BJ (cell line): ENCODE data around the gene ONECUT3. TPM values are rescaled to one million over a fixed set of nuclear protein-coding genes. Genes with fewer than 3 reads are reported as not detected.

Experiments
- CTCF ChIA-PET: fragments of 350-600 bp; formaldehyde crosslinking; extraction: SDS; loops from one replicate; lab custom pipeline; 2021; ENCODE audit warnings: antibody characterized with exemption, inconsistent platforms; lab: Yijun Ruan, JAX
- POLR2A ChIA-PET: fragments of 300-600 bp; sonication (Branson Sonifier 250); formaldehyde crosslinking; extraction: SDS; loops from one replicate; lab custom pipeline; 2021; ENCODE audit warnings: antibody characterized with exemption; lab: Charles Lee
- DNase-seq: peaks from one replicate; pipeline ENCODE4 v3.0.0-alpha.2; 2011; ENCODE audit warnings: low read depth
- H3K27me3 ChIP-seq: 2 replicates; pipeline ENCODE4 v1.6.0; 2011; ENCODE audit warnings: low read length; ENCODE audit not compliant: control insufficient read depth, insufficient read depth
- H3K36me3 ChIP-seq: 2 replicates; pipeline ENCODE4 v1.5.1; 2011; ENCODE audit warnings: low read length; ENCODE audit not compliant: control insufficient read depth, insufficient read depth
- H3K4me3 ChIP-seq: 2 replicates; pipeline ENCODE4 v1.5.1; 2011; ENCODE audit warnings: low read depth, mild to moderate bottlenecking, control low read depth, low read length
- polyA plus RNA-seq: library from polyadenylated mRNA; depleted of rRNA; stranded (reverse); fragments of >200 nt; gene quantifications from 2 replicates; pipeline ENCODE4 v1.2.3, GENCODE V29; 2011
- TF ChIP-seq, protein P1 (sequence below): IDR thresholded peaks from 2 replicates; pipeline ENCODE4 v1.5.1; 2011; ENCODE audit warnings: low read depth, mild to moderate bottlenecking, control low read depth, inconsistent platforms, low read length, moderate library complexity; ENCODE audit not compliant: insufficient read depth

Gene ONECUT3
- polyA plus RNA-seq, 1 experiment: not detected

DNA sequence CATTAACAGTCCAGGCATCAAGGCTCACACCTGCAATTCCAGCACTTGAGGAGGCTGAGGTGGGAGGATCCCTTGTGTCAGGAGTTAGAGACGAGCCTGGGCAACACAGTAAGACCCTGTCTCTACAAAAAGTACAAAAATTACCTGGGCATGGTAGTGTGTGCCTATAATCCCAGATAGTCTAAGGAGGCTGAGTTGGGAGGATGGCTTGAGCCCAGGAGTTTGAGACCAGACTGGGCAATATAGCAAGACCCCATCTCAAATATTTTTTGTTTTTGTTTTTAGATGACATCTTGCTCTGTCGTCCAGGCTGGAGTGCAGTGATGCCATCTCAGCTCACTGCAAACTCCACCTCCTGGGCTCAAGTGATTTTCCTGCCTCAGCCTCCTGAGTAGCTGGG, 40.1 kb upstream of the ONECUT3 start:
- CTCF ChIA-PET: interaction anchor here (1.2 kb wide), 1 partner anchor 38 kb away, joined by 3 read pairs; no protein-coding TSS in a partner anchor

DNA sequence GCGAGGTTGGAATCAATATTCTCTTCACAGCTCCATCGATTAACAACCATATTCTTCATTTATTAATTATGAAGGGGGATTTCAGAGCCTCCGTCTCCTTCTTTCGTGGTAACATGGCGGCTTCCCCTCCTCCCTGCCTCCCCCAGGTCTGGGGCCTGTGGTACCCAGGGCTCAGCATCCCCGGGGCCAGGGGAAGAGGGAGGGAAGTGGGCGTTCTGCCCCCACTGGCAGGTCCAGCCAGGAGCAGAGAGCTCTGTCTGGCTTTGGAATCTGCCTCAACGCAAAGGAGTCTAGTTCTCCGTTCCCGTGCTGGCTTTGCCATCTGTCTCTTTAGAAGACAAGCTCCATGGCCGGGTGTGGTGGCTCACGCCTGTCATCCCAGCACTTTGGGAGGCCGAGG, 37.8 kb upstream of the ONECUT3 start:
- no peak overlapping the region for H3K4me3 ChIP-seq
- DNase-seq: no peak
- H3K27me3 ChIP-seq: peaks cover 15% of the 10 kb centered on the region
- POLR2A ChIA-PET: no interaction called here
- H3K36me3 ChIP-seq: no peaks in the 10 kb centered on the region
- CTCF ChIA-PET: interaction anchor here (0.7 kb wide), 1 partner anchor 78 kb away, joined by 3 read pairs; no protein-coding TSS in a partner anchor
- TF ChIP-seq, protein P1, sequence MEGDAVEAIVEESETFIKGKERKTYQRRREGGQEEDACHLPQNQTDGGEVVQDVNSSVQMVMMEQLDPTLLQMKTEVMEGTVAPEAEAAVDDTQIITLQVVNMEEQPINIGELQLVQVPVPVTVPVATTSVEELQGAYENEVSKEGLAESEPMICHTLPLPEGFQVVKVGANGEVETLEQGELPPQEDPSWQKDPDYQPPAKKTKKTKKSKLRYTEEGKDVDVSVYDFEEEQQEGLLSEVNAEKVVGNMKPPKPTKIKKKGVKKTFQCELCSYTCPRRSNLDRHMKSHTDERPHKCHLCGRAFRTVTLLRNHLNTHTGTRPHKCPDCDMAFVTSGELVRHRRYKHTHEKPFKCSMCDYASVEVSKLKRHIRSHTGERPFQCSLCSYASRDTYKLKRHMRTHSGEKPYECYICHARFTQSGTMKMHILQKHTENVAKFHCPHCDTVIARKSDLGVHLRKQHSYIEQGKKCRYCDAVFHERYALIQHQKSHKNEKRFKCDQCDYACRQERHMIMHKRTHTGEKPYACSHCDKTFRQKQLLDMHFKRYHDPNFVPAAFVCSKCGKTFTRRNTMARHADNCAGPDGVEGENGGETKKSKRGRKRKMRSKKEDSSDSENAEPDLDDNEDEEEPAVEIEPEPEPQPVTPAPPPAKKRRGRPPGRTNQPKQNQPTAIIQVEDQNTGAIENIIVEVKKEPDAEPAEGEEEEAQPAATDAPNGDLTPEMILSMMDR: no peak

More for the DNA sequence above, 40.1 kb upstream of the ONECUT3 start:
- POLR2A ChIA-PET: no interaction called here
- TF ChIP-seq, protein P1: no peak
- no peak for DNase-seq
- Histone ChIP-seq H3K4me3 (no peak overlapping the region), H3K36me3 (no peaks in the 10 kb centered on the region), H3K27me3 (peaks cover 5% of the 10 kb centered on the region)

DNA sequence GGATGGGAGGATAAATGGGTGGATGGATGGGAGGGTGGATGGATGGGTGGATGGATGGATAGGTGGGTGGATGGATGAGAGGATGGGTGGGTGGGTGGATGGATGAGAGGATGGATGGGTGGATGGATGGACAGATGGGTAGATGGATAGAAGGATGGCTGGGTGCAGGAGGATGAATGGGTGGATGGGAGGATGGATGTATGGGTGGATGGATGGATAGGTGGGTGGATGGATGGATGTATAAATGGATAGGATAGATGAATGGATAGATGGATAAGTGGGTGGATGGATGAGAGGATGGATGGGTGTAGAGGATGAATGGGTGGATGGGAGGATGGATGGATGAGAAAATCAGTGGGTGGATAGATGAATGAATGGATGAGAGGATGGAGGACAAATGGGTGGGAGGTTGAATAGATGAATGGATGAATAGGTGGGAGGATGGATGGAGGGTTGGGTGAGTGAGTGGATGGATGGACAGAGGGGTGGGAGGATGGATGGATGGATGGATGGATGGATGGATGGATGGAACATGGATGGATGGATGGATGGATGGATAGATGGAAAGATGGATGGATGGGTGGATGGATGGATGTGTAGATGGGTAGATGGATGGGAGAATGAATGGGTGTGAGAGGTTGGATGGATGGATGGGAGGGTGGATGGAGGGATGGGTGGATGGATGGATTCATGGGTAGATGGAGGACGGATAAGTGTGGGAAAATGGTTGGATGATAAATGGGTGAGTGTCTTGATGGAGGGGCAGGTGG, 35.9 kb upstream of the ONECUT3 start:
- TF ChIP-seq, protein P1: no peak
- ChIA-PET POLR2A (no interaction called here), CTCF (no interaction called here)
- Histone ChIP-seq H3K36me3 (no peaks in the 10 kb centered on the region), H3K4me3 (no peak overlapping the region), H3K27me3 (peaks cover 18% of the 10 kb centered on the region)
- DNase-seq: no peak

DNA sequence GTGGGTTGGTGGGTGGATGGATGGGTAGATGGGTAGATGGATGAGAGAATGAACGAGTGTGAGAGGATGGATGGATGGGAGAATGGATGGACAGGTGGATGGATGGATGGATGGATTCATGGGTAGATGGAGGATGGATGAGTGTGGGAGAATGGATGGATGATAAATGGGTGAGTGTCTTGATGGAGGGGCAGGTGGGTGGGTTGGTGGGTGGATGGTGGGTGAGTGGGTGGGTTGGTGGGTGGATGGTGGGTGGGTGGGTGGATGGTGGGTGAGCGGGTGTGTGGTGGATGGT, 35.4 kb upstream of the ONECUT3 start:
- TF ChIP-seq, protein P1: no peak
- Histone ChIP-seq H3K4me3 (no peak overlapping the region), H3K36me3 (no peaks in the 10 kb centered on the region), H3K27me3 (peaks cover 18% of the 10 kb centered on the region)
- POLR2A ChIA-PET: no interaction called here
- DNase-seq: no peak
- CTCF ChIA-PET: no interaction called here

DNA sequence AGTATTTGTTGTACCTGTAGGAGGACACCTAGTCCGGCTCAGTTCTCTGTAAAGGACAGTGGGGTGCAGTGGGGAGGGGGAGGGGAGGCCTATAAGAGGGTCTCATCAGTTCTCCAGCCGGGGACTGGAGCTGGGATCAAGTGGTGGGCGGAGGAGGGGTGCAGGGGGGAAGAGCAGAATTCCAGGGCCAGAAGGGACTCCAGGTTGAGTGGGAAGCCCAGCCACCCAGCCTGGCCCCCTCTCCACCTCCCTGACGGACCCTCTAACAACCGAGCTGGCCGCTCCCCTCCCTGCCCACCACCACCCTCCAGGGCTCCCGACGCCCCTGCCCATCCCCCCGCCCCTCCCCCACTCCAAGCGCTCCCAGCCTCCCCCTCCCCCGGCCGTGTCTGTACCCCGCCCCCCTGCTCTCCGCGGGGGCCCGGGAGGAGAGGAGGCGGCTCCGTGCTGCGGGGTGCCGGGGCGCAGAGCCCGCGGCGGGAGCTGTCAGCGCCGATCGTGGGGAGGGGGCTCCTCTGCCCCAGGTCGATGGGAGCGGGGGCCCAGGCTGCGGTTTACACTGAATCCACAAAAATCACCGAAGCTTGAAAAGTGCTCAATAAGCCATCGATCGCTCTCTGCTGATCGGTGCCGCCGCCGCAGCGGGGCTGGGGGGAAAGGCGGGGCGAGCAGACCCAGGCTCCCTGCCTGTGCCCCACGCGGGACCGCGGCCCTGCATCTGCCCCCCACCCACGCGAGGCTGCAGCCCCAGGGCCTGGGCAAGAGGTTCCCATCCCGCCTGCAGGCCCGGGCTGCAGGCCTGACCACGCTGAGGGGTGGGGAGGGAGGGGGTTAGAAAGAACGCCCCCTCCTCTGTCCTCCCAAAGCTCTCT, 34.6 kb upstream of the ONECUT3 start:
- CTCF ChIA-PET: interaction anchor here (0.6 kb wide), 1 partner anchor 39 kb away, joined by 3 read pairs; no protein-coding TSS in a partner anchor
- no peak for DNase-seq

More for the DNA sequence above, 34.6 kb upstream of the ONECUT3 start:
- no peaks in the 10 kb centered on the region for H3K36me3 ChIP-seq
- peaks cover 18% of the 10 kb centered on the region for H3K27me3 ChIP-seq
- no peak overlapping the region for H3K4me3 ChIP-seq
- POLR2A ChIA-PET: no interaction called here
- TF ChIP-seq, protein P1: no peak
